GM19025 (cell line): ENCODE results near the gene CACNA1D.

Experiments used
- ATAC-seq: cut with Tn5 transposase; IDR thresholded peaks from one replicate; pipeline ENCODE4 v1.9.1; 2021; ENCODE audit warnings: mild to moderate bottlenecking, low read depth, moderate library complexity; ENCODE audit not compliant: unreplicated experiment

CACNA1D gene

GRCh38 chr3:53826048-53826447 is 331.6 kb downstream of the CACNA1D start:
- ATAC-seq = no peak

- ATAC-seq = no peak
Measured at GRCh38 chr3:53828581-53828980, 334.2 kb downstream of the CACNA1D start.

GRCh38 chr3:53829605-53830004 is 335.2 kb downstream of the CACNA1D start:
- ATAC-seq = no peak

GRCh38 chr3:53830944-53831343 is 336.5 kb downstream of the CACNA1D start:
- no peak for ATAC-seq

GRCh38 chr3:53833053-53833645 is 338.7 kb downstream of the CACNA1D start:
- ATAC-seq = no peak

- no peak for ATAC-seq
Measured at GRCh38 chr3:53833700-53834099, 339.3 kb downstream of the CACNA1D start.

GRCh38 chr3:53834429-53835095 is 340.2 kb downstream of the CACNA1D start:
- no peak for ATAC-seq

GRCh38 chr3:53835257-53835656 is 340.8 kb downstream of the CACNA1D start:
- ATAC-seq = no peak

- no peak for ATAC-seq
Measured at GRCh38 chr3:53836084-53836872, 341.9 kb downstream of the CACNA1D start.

- ATAC-seq = no peak
Measured at GRCh38 chr3:53837331-53837730, 342.9 kb downstream of the CACNA1D start.

GRCh38 chr3:53841296-53841695 is 346.9 kb downstream of the CACNA1D start:
- ATAC-seq = no peak

GRCh38 chr3:53842436-53843194 is 348.2 kb downstream of the CACNA1D start:
- ATAC-seq = no peak

- peak; percentile 50 for ATAC-seq
Measured at GRCh38 chr3:53843195-53844177, 349.1 kb downstream of the CACNA1D start.

GRCh38 chr3:53844262-53845102 is 350.1 kb downstream of the CACNA1D start:
- ATAC-seq = no peak

GRCh38 chr3:53845103-53845880 is 350.9 kb downstream of the CACNA1D start:
- ATAC-seq = peak; percentile 4

- no peak for ATAC-seq
Measured at GRCh38 chr3:53845881-53846133, 351.4 kb downstream of the CACNA1D start.

GRCh38 chr3:53846134-53846850 is 351.9 kb downstream of the CACNA1D start, which contains the start of the genes CHDH and IL17RB:
Gene CHDH (minus strand): TSS chr3:53846419. CDS start chr3:53824008, 22,411 bp downstream.
Gene IL17RB (plus strand): TSS chr3:53846568. CDS start chr3:53846589, 21 bp downstream.
- peak; percentile 44 for ATAC-seq

GRCh38 chr3:53846851-53847155 is 352.4 kb downstream of the CACNA1D start:
- ATAC-seq = no peak
